Measurements from ENCODE around the gene EXOSC7. TPM values are rescaled to one million over a fixed set of nuclear protein-coding genes. Genes with fewer than 3 reads are reported as not detected.

EXOSC7 gene
- total RNA-seq, 2 donors from 2014 or later: 61.2 to 69.4 TPM

- Histone ChIP-seq H3K27ac (ENCODE audit: low read depth, low read length) (peak overlapping the region; percentile 79), H3K27me3 (ENCODE audit: control insufficient read depth, insufficient read depth, low read length, poor library complexity, severe bottlenecking) (no peaks in the 10 kb centered on the region), H3K4me1 (ENCODE audit: control insufficient read depth, insufficient read depth, low read length) (peaks cover 6% of the 10 kb centered on the region), H3K9ac (ENCODE audit: extremely low read depth, low read length, poor library complexity, severe bottlenecking) (no peak overlapping the region), H3K4me3 (ENCODE audit: low read length) (no peak overlapping the region), H3K9me3 (ENCODE audit: control insufficient read depth, low read length) (no peaks in the 10 kb centered on the region), H3K36me3 (ENCODE audit: control insufficient read depth, insufficient read depth, low read length) (peaks cover 53% of the 10 kb centered on the region)
- TF ChIP-seq CTCF (conservative IDR thresholded peaks at IDR 0.05): no peak
- WGBS, 2 experiments (ENCODE audit: insufficient coverage in 1 of 2, insufficient read length in 1 of 2): 79% methylated on average over 2 of the region's 2 CpGs; no CpG with 5 or more reads in 1 of the 2 experiments
- Mint-ChIP-seq H3K4me3 (no peak overlapping the region), H3K27ac (peak overlapping the region; percentile 84), H3K9me3 (no peaks in the 10 kb centered on the region), H3K27me3 (ENCODE audit: insufficient read depth) (no peaks in the 10 kb centered on the region), H3K36me3 (ENCODE audit: low read depth) (peaks cover 74% of the 10 kb centered on the region), H3K4me1 (peaks cover 30% of the 10 kb centered on the region)
- DNase-seq: no peak
Measured at GRCh38 chr3:44932271-44932670, 43.8 kb upstream of the EXOSC7 start.

GRCh38 chr3:44932986-44933944 lies 42.8 kb upstream of the EXOSC7 start:
- Histone ChIP-seq H3K27ac (ENCODE audit: low read depth, low read length) (peak overlapping the region; percentile 79), H3K9ac (ENCODE audit: extremely low read depth, low read length, poor library complexity, severe bottlenecking) (no peak overlapping the region)
- no peak for DNase-seq

GRCh38 chr3:44939581-44940036 lies 36.4 kb upstream of the EXOSC7 start:
- WGBS, 2 experiments (ENCODE audit: insufficient coverage in 1 of 2, insufficient read length in 1 of 2): 88 to 100% methylated on average over 2 to 6 of the region's 6 CpGs

More at GRCh38 chr3:44932986-44933944, 42.8 kb upstream of the EXOSC7 start:
- Mint-ChIP-seq H3K36me3 (ENCODE audit: low read depth) (peaks cover 79% of the 10 kb centered on the region), H3K9me3 (no peaks in the 10 kb centered on the region), H3K4me3 (no peak overlapping the region), H3K27ac (peak overlapping the region; percentile 84), H3K4me1 (peaks cover 30% of the 10 kb centered on the region), H3K27me3 (ENCODE audit: insufficient read depth) (no peaks in the 10 kb centered on the region)
- Histone ChIP-seq H3K36me3 (ENCODE audit: control insufficient read depth, insufficient read depth, low read length) (peaks cover 52% of the 10 kb centered on the region), H3K27me3 (ENCODE audit: control insufficient read depth, insufficient read depth, low read length, poor library complexity, severe bottlenecking) (no peaks in the 10 kb centered on the region), H3K4me1 (ENCODE audit: control insufficient read depth, insufficient read depth, low read length) (peaks cover 6% of the 10 kb centered on the region), H3K9me3 (ENCODE audit: control insufficient read depth, low read length) (no peaks in the 10 kb centered on the region), H3K4me3 (ENCODE audit: low read length) (no peak overlapping the region)
- TF ChIP-seq CTCF (conservative IDR thresholded peaks at IDR 0.05): no peak
- 95 to 98% methylated on average over 13 to 14 of the region's 14 CpGs for WGBS, 2 experiments (ENCODE audit: insufficient coverage in 1 of 2, insufficient read length in 1 of 2)

More at GRCh38 chr3:44939581-44940036, 36.4 kb upstream of the EXOSC7 start:
- H3K9me3 Mint-ChIP-seq: no peaks in the 10 kb centered on the region
- Histone ChIP-seq H3K27ac (ENCODE audit: low read depth, low read length) (no peak overlapping the region), H3K4me1 (ENCODE audit: control insufficient read depth, insufficient read depth, low read length) (no peaks in the 10 kb centered on the region), H3K4me3 (ENCODE audit: low read length) (no peak overlapping the region), H3K36me3 (ENCODE audit: control insufficient read depth, insufficient read depth, low read length) (peaks cover 70% of the 10 kb centered on the region), H3K9me3 (ENCODE audit: control insufficient read depth, low read length) (no peaks in the 10 kb centered on the region), H3K9ac (ENCODE audit: extremely low read depth, low read length, poor library complexity, severe bottlenecking) (no peak overlapping the region), H3K27me3 (ENCODE audit: control insufficient read depth, insufficient read depth, low read length, poor library complexity, severe bottlenecking) (no peaks in the 10 kb centered on the region)
- TF ChIP-seq CTCF (conservative IDR thresholded peaks at IDR 0.05): no peak
- H3K36me3 Mint-ChIP-seq (ENCODE audit: low read depth): peaks cover 74% of the 10 kb centered on the region
- peak overlapping the region; percentile 42 for H3K27ac Mint-ChIP-seq
- H3K4me1 Mint-ChIP-seq: peaks cover 5% of the 10 kb centered on the region
- no peak overlapping the region for H3K4me3 Mint-ChIP-seq
- no peaks in the 10 kb centered on the region for H3K27me3 Mint-ChIP-seq (ENCODE audit: insufficient read depth)
- DNase-seq: no peak

All from endodermal cell (in vitro differentiated cells).